GM12874 (cell line): ENCODE measurements around the gene GLCE.

Source experiments
- TF ChIP-seq, protein P1 (sequence below): IDR thresholded peaks from 2 replicates; pipeline ENCODE4 v1.5.1; 2011; ENCODE audit warnings: low read depth, mild to moderate bottlenecking, control low read depth, low read length, moderate library complexity; ENCODE audit not compliant: insufficient read depth

Gene GLCE

DNA sequence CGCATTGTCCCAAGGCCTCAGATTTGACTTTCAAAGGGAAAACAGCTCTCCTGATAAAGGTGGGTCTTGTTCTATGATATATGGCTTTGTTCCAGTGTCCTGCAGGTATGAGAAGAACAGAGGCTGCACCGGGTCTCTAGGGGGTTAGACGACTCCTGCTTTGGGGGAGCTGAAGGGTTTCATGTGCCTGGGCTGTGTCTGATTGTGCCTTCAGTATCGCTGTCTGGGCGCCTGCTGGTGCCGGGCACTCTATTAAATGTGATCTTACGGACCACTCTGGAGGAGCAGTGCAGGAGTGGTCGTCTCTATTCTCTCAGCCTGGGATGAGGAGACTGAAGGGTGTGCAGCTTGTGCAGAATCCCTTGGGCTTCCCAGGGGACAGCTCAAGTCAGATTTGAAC lies 154.3 kb downstream of the GLCE start:
- TF ChIP-seq, protein P1, sequence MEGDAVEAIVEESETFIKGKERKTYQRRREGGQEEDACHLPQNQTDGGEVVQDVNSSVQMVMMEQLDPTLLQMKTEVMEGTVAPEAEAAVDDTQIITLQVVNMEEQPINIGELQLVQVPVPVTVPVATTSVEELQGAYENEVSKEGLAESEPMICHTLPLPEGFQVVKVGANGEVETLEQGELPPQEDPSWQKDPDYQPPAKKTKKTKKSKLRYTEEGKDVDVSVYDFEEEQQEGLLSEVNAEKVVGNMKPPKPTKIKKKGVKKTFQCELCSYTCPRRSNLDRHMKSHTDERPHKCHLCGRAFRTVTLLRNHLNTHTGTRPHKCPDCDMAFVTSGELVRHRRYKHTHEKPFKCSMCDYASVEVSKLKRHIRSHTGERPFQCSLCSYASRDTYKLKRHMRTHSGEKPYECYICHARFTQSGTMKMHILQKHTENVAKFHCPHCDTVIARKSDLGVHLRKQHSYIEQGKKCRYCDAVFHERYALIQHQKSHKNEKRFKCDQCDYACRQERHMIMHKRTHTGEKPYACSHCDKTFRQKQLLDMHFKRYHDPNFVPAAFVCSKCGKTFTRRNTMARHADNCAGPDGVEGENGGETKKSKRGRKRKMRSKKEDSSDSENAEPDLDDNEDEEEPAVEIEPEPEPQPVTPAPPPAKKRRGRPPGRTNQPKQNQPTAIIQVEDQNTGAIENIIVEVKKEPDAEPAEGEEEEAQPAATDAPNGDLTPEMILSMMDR = no peak

DNA sequence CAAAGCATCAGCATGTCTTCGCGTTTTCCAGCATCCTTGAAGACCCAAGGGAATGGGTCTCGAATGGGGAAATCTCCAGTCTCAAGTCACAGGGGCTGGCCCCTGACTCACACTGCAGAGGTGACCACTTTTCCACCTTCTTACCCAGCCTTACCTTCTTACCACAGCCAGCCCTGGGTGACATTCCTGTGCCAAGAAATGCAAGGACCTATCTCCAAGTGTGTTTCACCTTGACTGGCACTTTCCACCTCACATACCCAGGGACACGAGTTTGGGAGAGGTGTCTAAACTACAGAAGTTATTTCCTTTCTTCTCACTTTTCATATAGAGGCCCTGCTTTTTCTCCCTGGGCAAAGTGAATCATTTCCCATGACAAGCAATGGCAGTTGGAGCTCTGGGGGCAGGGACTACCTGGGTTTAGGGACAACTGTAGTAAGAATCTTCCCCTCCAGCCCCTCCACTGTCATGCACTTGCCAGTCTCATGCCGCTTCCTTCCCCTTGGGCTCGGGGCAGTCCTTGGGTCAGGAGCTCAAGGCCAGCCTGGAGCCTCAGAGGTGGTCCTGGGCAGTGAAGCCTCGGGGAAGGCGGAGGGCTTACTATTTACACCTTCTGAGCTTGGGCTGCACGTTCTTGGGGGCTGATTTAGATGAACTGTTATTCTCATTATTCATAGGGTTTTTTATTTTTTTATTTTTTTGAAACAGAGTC lies 155.1 kb downstream of the GLCE start:
- TF ChIP-seq, protein P1 = no peak

DNA sequence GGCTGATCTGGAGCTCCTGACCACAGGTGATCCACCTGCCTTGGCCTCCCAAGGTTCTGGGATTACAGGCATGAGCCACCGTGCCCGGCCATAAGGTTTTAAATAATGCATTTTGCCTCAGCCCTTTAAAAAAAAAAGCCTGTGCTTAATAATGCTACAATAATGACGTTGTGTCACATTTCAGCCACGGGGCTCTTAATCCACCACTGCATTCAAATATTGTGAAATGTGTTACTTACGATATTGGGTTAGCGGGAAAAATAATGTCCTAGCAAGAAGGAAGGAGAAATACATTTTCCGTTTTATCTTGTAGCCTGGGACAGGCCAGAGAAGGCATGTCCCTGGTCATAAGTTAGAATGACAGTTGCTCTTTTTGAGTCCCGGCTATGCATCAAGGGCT lies 155.9 kb downstream of the GLCE start:
- TF ChIP-seq, protein P1 = no peak

DNA sequence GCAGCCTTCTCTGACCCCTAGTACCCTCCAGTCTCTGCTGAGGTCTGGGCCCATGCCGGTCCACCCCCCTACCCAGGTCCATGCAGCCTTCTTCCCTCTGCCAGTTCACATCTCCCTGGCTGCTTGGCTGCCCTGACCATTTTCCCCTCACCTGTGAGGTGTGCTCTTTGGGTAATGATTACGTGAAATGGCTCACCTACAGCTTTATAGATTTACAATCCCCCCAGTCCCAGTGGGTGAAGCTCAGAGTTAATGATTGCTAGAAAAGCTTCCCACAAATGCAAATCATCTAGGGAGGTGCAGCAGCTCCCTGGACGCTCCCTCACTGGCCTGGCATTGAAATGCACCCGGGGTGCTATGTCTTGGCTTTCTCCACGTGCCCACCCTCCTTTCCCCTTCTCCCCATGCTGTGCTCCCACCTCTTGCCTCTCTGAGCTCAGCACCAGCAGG lies 157.0 kb downstream of the GLCE start:
- TF ChIP-seq, protein P1 = no peak

DNA sequence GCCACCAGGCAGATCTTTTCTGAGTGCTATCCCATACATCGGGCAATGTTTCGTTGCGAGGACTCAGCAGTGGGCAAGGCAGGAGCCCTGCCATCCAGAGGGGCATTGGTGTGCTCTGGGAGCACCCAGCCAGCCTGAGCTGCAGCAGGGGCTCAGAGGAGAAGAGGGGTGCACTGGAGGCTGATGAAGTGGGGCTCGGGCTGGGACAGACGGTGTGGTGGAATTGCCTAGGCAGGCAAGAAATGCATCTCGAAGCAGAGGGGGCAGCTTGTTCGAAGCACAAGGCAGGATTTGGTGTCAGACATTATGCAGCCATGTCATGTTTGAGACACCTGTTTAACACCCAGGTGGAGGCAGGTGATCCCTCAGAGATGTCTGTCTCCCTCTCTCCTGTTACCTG lies 157.6 kb downstream of the GLCE start:
- TF ChIP-seq, protein P1 = no peak

DNA sequence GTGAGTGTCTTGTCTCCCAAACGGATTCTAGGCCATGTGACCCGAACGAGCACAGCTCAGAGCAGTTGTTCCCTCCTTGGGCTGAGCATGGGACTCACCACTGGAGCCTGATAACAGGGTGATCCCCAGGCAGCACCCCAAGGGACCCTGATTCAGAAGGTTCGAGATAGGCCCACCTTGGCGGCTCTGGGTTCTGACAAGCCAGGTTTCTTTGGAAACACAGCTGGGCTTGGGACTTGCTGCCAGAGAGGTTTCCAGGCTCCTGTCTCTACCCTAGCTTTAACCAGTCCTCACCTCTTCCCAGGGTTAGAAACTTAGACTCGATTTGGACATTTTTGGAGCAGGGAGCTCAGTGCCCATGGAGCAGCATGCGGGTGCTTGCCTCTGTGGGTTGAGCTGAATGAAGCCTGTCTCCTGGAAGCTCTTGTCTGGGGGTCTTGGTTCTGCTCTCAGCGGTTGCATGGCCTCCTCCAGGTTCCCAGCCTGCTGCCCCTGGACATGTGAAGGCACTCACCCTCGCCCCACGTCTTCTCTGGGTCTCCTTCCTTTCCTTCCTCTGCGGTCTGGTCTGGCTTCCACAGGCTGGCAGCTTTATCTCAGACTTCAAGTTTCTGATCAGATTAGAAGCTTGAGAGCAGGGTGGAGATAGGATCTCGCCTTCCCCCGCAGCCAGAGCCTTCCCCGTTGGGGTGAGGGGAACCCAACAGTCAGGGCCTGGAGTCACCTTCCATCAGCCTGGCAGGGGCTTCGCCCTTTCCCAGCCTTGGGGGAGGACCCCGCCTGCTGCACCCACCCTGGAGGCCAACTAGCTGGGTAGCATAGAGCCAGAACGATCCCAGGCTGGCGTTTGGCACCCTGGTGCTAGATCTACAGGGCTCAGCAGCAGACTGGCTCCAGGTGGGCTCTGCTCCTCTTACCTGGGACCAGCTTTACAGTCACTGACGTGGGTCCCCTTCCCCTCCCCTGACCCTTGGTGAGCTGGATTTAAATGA lies 159.2 kb downstream of the GLCE start:
- TF ChIP-seq, protein P1 = no peak

DNA sequence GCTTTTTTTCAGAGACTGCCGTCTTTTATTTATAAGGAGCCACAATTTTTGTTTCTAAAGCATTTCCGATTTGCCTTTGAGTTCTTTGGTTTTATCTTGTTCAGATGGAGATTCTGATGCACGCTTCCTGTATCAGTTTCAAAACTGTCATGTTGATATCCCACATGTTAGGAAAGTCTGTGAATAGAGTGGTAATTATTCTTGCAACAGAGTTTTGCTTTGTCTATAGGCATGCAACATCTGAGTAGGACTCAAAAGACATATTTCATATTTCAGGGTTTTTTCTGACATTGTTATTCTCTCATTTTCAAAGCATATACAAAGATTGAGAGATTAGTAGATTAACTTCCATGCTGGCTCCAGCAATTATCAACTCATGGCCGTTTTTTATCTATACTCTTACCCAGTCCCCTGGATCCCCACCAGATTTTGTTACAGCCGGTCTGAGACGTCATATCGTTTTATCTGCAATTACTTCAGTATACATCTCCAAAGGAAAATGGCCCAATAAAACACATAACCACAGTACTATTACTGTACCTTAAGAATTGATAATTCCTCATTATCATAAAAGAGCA lies 160.6 kb downstream of the GLCE start:
- TF ChIP-seq, protein P1 = no peak
